Activated T-cell treated with anti-CD3 and anti-CD28 coated beads, Interleukin-2, amount 50 U/mL, for 4 hours (primary cell): ENCODE measurements around the gene SPCS1. TPM values are rescaled to one million over a fixed set of nuclear protein-coding genes. Genes with fewer than 3 reads are reported as not detected.

Source experiments
- ATAC-seq, 2 donors: fragments of 200-7000 bp; cut with Tn5 transposase; one replicate each; pipeline ENCODE4 v1.10.0; 2021
- DNase-seq: peaks from one replicate; pipeline ENCODE4 v3.0.0-alpha.2; 2020
- H3K27me3 Mint-ChIP-seq: one replicate; pipeline ENCODE4 v1.8.0; 2021; ENCODE audit warnings: low read depth, mixed read lengths
- H3K36me3 Mint-ChIP-seq: one replicate; pipeline ENCODE4 v1.8.0; 2022; ENCODE audit warnings: mixed read lengths; ENCODE audit not compliant: insufficient read depth
- H3K4me1 Mint-ChIP-seq: one replicate; pipeline ENCODE4 v1.8.0; 2021; ENCODE audit warnings: low read depth, mixed read lengths
- H3K4me3 Mint-ChIP-seq: one replicate; pipeline ENCODE4 v1.8.0; 2021; ENCODE audit warnings: mild to moderate bottlenecking, moderate library complexity, mixed read lengths
- H3K9me3 Mint-ChIP-seq: one replicate; pipeline ENCODE4 v1.8.0; 2021; ENCODE audit warnings: mixed read lengths
- total RNA-seq, 3 donors: library from RNA; stranded (reverse); gene quantifications; one replicate each; pipeline ENCODE4 v1.2.1, GENCODE V29; 2021

The SPCS1 gene
- total RNA-seq, 3 donors from 2014 or later, result 150 to 171 (median 151) TPM

- H3K9me3 Mint-ChIP-seq, result no peaks in the 10 kb centered on the region
- peak overlapping the region; percentile 90 for H3K4me3 Mint-ChIP-seq
- peaks cover 66% of the 10 kb centered on the region for H3K4me1 Mint-ChIP-seq
- ATAC-seq (peak; percentile 80 to 82), DNase-seq (peak; percentile 62)
- H3K36me3 Mint-ChIP-seq, result peaks cover 54% of the 10 kb centered on the region
- no peaks in the 10 kb centered on the region for H3K27me3 Mint-ChIP-seq
These were observed 20.6 kb upstream of the SPCS1 start for GRCh38 chr3:52685285-52685708.

DNA sequence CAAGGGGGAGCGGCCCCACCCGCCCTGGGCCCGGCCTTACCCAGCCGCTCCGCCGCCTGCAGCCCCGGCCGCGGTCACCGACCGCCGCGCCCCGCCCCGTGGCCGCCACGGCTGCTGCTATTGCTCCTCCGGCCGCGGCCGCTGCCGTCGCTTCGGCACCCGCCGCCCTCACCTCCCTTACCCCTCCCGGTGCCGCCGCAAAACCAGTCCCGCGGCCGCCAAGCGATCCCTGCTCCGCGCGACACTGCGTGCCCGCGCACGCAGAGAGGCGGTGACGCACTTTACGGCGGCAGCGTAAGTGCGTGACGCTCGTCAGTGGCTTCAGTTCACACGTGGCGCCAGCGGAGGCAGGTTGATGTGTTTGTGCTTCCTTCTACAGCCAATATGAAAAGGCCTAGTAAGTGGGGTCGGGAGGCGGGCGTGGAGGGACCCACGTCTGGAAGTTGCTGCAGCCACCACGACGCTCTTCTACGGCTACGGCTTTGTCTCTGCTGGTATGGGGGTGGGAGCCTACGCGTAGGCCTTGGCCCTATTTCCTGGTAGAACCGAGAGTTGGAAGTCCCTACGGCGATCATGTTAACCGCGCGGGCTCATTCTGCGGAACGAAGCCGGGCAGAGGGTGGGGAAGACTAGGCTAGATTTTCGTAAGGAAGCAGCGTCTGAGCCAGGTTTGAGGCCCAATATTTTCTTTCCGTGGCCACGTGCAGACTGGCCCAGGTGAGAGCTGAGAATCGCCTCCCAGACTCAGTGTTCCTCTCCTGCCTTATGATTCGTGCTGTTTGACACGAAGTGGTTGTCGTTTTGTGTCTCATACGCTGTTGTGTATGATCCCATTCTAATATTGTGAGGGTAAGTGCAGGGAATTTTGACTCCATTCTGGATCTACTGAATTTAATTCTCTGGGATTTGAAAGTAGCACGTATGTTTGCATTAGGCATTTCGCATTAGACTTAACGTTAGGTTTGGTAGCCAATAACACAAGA is 19.9 kb upstream of the SPCS1 start, which contains the start of the genes GNL3 and PBRM1:
TSS of gene GNL3 (plus strand) at position 324 of the 983 bp plus-strand sequence. CDS start at position 385, 61 bp downstream.
TSS of gene PBRM1 (minus strand) at position 205 of the 983 bp plus-strand sequence.
- H3K4me3 Mint-ChIP-seq, result peak within 1 kb of the TSS; percentile 93
- peaks cover 69% of the 10 kb centered on the region for H3K4me1 Mint-ChIP-seq
- peak; percentile 89 for DNase-seq
- ATAC-seq, result peak; percentile 73 to 75
- no peaks in the 10 kb centered on the region for H3K9me3 Mint-ChIP-seq
- no peaks in the 10 kb centered on the region for H3K27me3 Mint-ChIP-seq
- peaks cover 57% of the 10 kb centered on the region for H3K36me3 Mint-ChIP-seq

- ATAC-seq (no peak), DNase-seq (no peak)
- Mint-ChIP-seq H3K4me3 (peak overlapping the region; percentile 93), H3K27me3 (no peaks in the 10 kb centered on the region), H3K4me1 (peaks cover 60% of the 10 kb centered on the region), H3K9me3 (no peaks in the 10 kb centered on the region), H3K36me3 (peaks cover 60% of the 10 kb centered on the region)
These were observed 17.6 kb upstream of the SPCS1 start for GRCh38 chr3:52688266-52688665.

DNA sequence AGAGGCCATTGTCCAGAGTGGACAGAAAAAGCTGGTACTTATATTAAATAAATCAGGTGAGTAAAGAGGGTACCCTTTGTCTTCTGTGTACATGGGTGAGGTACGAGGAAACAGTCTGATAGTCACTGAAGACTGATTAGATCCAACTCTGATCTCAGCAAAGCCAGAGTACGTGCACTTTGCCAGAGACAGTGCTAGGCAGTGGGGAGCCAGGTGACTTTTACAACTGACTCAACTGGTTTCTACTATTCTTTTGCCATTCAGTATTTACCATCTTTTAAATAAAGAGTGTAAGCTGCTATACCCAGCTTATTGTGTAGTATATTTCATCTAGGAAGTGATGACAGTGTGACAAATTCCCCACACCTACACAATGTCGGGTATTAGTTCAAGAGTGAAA is 16.8 kb upstream of the SPCS1 start:
- H3K4me3 Mint-ChIP-seq, result peak overlapping the region; percentile 93

GRCh38 chr3:52690560-52690959 is 15.3 kb upstream of the SPCS1 start:
- ATAC-seq, result no peak
- no peaks in the 10 kb centered on the region for H3K27me3 Mint-ChIP-seq
- peaks cover 61% of the 10 kb centered on the region for H3K4me1 Mint-ChIP-seq
- no peaks in the 10 kb centered on the region for H3K9me3 Mint-ChIP-seq
- DNase-seq, result no peak
- peak overlapping the region; percentile 19 for H3K4me3 Mint-ChIP-seq
- H3K36me3 Mint-ChIP-seq, result peaks cover 77% of the 10 kb centered on the region

More for the DNA sequence above, 16.8 kb upstream of the SPCS1 start:
- H3K4me1 Mint-ChIP-seq, result peaks cover 66% of the 10 kb centered on the region
- H3K36me3 Mint-ChIP-seq, result peaks cover 68% of the 10 kb centered on the region
- ATAC-seq (no peak), DNase-seq (no peak)
- no peaks in the 10 kb centered on the region for H3K27me3 Mint-ChIP-seq
- H3K9me3 Mint-ChIP-seq, result no peaks in the 10 kb centered on the region

DNA sequence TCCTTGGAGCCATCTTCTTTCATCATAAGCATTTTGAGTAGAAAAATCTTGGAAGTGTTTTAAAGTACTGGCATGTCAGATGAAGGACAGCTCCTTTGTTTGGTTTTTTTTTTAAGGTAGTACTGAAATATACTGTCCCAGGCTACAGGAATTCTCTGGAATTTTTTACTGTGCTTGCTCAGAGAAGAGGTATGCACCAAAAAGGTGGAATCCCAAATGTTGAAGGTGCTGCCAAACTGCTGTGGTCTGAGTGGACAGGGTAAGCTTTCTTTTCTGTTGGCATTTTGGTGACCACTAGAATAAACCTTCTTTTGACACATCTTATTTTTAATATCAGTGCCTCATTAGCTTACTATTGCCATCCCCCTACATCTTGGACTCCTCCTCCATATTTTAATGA is 12.8 kb upstream of the SPCS1 start:
- Mint-ChIP-seq H3K4me3 (no peak overlapping the region), H3K4me1 (peaks cover 48% of the 10 kb centered on the region), H3K27me3 (no peaks in the 10 kb centered on the region), H3K9me3 (no peaks in the 10 kb centered on the region), H3K36me3 (peaks cover 71% of the 10 kb centered on the region)
- DNase-seq (no peak), ATAC-seq (no peak)

DNA sequence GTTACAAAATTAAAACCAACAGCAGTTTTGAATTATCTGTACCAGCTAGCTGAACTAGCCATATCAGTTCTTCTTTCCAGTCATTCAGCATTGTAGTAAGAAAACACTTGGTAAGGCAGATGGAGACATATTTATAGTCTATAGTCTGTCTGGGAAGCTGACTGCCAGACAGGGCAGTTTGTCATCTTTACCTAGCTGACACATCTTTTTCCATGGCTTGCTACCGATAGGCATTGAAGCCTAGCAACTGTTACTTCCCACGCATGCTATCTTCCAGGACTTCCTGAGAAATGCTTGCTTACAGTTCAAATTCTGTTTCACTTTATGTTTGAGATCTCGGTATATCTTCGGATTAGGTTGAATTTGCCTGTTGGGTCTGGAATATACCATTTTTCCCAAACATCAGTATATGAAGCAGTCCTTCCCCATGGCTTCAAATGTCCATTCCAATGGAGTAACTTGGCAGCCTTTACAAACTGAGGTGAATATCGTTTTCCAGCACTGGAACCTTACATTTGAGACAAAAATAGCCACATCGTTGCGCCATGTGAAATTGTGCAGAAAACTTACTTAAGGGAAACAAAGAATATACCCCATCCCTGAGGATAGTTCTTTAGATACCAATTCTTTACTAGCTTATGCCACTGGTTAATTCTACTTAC is 11.2 kb upstream of the SPCS1 start:
- Mint-ChIP-seq H3K4me3 (no peak overlapping the region), H3K9me3 (no peaks in the 10 kb centered on the region), H3K36me3 (peaks cover 55% of the 10 kb centered on the region), H3K27me3 (no peaks in the 10 kb centered on the region), H3K4me1 (peaks cover 32% of the 10 kb centered on the region)
- ATAC-seq (peak in 1 of 2 donors; percentile 14), DNase-seq (no peak)

DNA sequence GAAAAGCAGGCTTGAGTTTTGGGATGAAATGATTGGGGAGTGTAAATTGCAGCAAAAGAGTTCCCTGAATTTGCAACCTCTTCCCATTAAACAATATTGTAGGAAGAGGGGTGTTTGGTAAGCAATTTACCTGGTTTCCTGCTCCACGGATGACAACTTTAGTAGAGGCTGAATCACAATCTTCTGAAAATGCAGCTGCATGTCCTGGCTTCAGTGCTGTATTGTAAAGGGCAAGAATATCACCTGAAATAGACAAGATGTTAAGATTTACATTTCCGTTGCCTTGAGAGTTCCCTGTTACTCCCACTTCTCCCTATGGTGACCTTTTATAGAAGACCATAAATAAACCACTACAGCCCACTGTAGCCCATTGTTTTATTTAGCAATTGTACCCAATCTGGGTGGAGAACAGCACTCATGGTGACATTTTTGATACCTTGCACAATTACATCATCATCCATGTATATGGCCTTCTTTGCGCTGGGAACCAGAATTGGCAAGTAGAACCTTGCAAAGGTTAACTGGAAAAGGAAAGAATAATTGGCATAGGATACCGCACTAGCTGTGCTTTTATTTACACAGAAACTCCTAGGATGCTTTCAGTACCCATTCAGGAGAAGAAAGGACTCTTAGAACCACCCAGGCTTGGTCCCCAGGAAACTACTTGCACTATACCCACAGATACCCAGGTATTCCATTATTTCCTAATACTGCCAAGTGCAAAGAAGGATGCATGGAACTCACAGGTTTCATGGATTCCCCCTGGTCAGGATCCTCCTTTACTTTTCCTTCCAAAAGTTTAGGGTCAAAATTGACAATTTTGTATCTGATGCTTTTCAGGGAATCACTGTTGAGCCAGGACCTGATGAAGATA is 9.9 kb upstream of the SPCS1 start:
- H3K36me3 Mint-ChIP-seq, result peaks cover 45% of the 10 kb centered on the region
- ATAC-seq, result no peak
- no peaks in the 10 kb centered on the region for H3K27me3 Mint-ChIP-seq
- peaks cover 23% of the 10 kb centered on the region for H3K4me1 Mint-ChIP-seq
- no peaks in the 10 kb centered on the region for H3K9me3 Mint-ChIP-seq
- DNase-seq, result no peak
- H3K4me3 Mint-ChIP-seq, result no peak overlapping the region

DNA sequence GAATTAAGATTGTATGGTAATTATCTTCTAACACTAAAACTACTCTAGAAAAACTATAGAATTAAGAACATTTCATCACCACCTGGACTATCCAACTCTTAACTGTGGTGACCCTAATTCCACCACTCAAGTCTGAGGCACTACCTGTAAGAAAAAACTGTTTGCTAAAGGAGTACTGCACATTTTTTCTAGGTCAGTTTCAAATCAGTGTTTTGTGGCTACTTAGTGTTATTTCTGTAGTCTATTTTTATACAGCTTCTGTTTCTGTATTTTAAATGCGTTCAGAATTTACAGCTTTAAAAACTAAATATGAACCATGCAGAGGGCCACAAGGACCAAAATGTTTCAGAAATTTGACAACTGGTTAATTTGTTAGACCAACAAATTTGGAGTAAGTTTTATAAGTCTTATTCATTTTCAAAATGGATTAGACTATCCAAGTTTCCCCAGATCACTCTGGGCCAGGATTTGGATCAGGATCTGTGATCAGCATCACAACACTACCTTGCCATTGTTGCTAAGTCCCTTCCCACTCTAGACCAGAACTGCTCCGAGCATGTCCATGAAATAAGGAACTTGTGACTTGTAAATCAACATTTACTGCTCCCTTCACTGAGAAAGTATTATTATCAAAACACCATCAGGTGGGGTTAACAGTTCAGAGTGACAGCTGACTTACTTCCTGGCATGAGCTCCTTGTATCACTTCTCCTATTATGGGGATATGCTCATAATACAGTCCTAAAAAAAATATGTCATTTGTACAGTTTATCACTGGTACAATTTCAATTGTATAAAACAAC is 8.9 kb upstream of the SPCS1 start:
- peaks cover 21% of the 10 kb centered on the region for H3K4me1 Mint-ChIP-seq
- no peaks in the 10 kb centered on the region for H3K9me3 Mint-ChIP-seq
- no peak overlapping the region for H3K4me3 Mint-ChIP-seq
- H3K27me3 Mint-ChIP-seq, result no peaks in the 10 kb centered on the region
- peaks cover 43% of the 10 kb centered on the region for H3K36me3 Mint-ChIP-seq
- DNase-seq (no peak), ATAC-seq (no peak)

GRCh38 chr3:52697632-52697965 is 8.3 kb upstream of the SPCS1 start:
- DNase-seq, result no peak
- Mint-ChIP-seq H3K4me3 (no peak overlapping the region), H3K4me1 (peaks cover 21% of the 10 kb centered on the region), H3K9me3 (no peaks in the 10 kb centered on the region), H3K36me3 (peaks cover 42% of the 10 kb centered on the region), H3K27me3 (no peaks in the 10 kb centered on the region)
- no peak for ATAC-seq

DNA sequence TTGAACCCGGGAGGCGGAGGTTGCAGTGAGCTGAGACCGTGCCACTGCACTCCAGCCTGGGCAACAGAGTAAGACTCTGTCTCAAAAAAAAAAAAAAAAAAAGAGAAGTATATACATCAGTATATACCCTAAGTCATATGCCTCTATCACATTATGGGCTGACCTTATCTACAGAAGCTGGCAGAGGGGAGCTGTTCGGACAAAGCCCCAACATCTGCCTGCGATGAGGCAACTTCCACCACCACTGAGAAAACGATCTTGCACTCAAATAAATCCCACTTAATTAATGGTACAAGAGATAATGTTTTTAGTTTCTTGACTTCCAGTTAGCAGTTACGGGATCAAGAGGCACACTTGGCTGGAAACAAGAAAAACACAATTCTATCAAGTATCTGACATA is 2.6 kb upstream of the SPCS1 start:
- ATAC-seq, result no peak
- H3K36me3 Mint-ChIP-seq, result peaks cover 4% of the 10 kb centered on the region
- H3K27me3 Mint-ChIP-seq, result no peaks in the 10 kb centered on the region
- peaks cover 31% of the 10 kb centered on the region for H3K4me1 Mint-ChIP-seq
- no peak for DNase-seq
- H3K9me3 Mint-ChIP-seq, result no peaks in the 10 kb centered on the region
- peak overlapping the region; percentile 27 for H3K4me3 Mint-ChIP-seq

- DNase-seq (no peak), ATAC-seq (peak; percentile 1)
- peaks cover 4% of the 10 kb centered on the region for H3K36me3 Mint-ChIP-seq
- no peaks in the 10 kb centered on the region for H3K27me3 Mint-ChIP-seq
- peaks cover 33% of the 10 kb centered on the region for H3K4me1 Mint-ChIP-seq
- no peaks in the 10 kb centered on the region for H3K9me3 Mint-ChIP-seq
- H3K4me3 Mint-ChIP-seq, result peak overlapping the region; percentile 97
These were observed 1.1 kb upstream of the SPCS1 start for GRCh38 chr3:52704611-52705437.

DNA sequence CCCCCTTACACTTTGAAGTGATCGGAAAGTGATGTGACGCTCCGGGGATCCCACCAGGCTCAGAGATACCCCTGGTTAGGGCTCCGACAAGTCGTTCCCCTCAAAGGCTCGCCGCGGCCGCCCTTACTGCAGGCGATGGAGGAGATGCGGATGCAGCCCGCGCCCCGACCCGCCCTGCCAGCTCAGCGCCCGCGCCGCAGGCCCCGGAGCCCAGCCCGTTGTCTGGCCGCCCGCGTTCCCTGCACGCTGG is 543 bp upstream of the SPCS1 start:
- Mint-ChIP-seq H3K27me3 (no peaks in the 10 kb centered on the region), H3K9me3 (no peaks in the 10 kb centered on the region), H3K4me3 (peak overlapping the region; percentile 97), H3K4me1 (peaks cover 33% of the 10 kb centered on the region), H3K36me3 (peaks cover 4% of the 10 kb centered on the region)
- DNase-seq (no peak), ATAC-seq (no peak)
